ENCODE measurements around the gene CIDEA.

- TF ChIP-seq, protein P1, sequence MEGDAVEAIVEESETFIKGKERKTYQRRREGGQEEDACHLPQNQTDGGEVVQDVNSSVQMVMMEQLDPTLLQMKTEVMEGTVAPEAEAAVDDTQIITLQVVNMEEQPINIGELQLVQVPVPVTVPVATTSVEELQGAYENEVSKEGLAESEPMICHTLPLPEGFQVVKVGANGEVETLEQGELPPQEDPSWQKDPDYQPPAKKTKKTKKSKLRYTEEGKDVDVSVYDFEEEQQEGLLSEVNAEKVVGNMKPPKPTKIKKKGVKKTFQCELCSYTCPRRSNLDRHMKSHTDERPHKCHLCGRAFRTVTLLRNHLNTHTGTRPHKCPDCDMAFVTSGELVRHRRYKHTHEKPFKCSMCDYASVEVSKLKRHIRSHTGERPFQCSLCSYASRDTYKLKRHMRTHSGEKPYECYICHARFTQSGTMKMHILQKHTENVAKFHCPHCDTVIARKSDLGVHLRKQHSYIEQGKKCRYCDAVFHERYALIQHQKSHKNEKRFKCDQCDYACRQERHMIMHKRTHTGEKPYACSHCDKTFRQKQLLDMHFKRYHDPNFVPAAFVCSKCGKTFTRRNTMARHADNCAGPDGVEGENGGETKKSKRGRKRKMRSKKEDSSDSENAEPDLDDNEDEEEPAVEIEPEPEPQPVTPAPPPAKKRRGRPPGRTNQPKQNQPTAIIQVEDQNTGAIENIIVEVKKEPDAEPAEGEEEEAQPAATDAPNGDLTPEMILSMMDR (IDR thresholded peaks at IDR 0.05), result no peak
- no peak for TF ChIP-seq POLR2A (IDR thresholded peaks at IDR 0.05)
Measured at GRCh38 chr18:12299862-12300261, 45.7 kb downstream of the CIDEA start.

Measured in uterus (tissue), 2 donors.